GM12878 (cell line): ENCODE results near the gene NR2F1-AS1.

ENCODE experiments used
- EP300 ChIP-seq, 2 experiments: fragments of 150-350 bp in 1 of 2; IDR thresholded peaks; 2 replicates each; pipeline ENCODE4 v1.6.1; 2011 to 2012; ENCODE audit warnings: low read depth in 2 of 2, low read length in 2 of 2, borderline replicate concordance in 1 of 2, improper control_type of control experiment in 1 of 2, inconsistent platforms in 1 of 2; ENCODE audit not compliant: control insufficient read depth in 1 of 2
- EZH2 ChIP-seq: IDR thresholded peaks from 2 replicates; pipeline ENCODE4 v1.6.1; 2012; ENCODE audit warnings: low read depth, mild to moderate bottlenecking, control low read depth, inconsistent platforms, low read length, borderline replicate concordance; ENCODE audit not compliant: control insufficient read depth
- JUND ChIP-seq: IDR thresholded peaks from 2 replicates; pipeline ENCODE4 v1.6.1; 2012; ENCODE audit warnings: low read depth, mild to moderate bottlenecking, low read length, improper control_type of control experiment, moderate library complexity
- POLR2A ChIP-seq: IDR thresholded peaks from 2 replicates; pipeline ENCODE4 v1.6.1; 2011; ENCODE audit warnings: low read depth, mild to moderate bottlenecking, low read length
- POLR2AphosphoS5 ChIP-seq: IDR thresholded peaks from 2 replicates; pipeline ENCODE4 v1.6.1; 2011; ENCODE audit warnings: mild to moderate bottlenecking, low read length, inconsistent platforms
- SIN3A ChIP-seq: IDR thresholded peaks from 2 replicates; pipeline ENCODE4 v1.6.1; 2012; ENCODE audit warnings: low read depth, low read length, improper control_type of control experiment
- TCF12 ChIP-seq: IDR thresholded peaks from 2 replicates; pipeline ENCODE4 v1.6.1; 2011; ENCODE audit warnings: low read depth, mild to moderate bottlenecking, low read length
- TF ChIP-seq, protein P1 (sequence below), 3 experiments: IDR thresholded peaks in 2 of 3; conservative IDR thresholded peaks in 1 of 3; 2 replicates each; pipeline ENCODE4 v1.5.1; 2011; ENCODE audit warnings: low read depth in 3 of 3, low read length in 3 of 3, mild to moderate bottlenecking in 3 of 3, control low read depth in 2 of 3, moderate library complexity in 2 of 3, inconsistent platforms in 1 of 3, mixed read lengths in 1 of 3; ENCODE audit not compliant: control insufficient read depth in 2 of 3, insufficient read depth in 1 of 3; ENCODE audit errors: extremely low read depth in 1 of 3

DNA sequence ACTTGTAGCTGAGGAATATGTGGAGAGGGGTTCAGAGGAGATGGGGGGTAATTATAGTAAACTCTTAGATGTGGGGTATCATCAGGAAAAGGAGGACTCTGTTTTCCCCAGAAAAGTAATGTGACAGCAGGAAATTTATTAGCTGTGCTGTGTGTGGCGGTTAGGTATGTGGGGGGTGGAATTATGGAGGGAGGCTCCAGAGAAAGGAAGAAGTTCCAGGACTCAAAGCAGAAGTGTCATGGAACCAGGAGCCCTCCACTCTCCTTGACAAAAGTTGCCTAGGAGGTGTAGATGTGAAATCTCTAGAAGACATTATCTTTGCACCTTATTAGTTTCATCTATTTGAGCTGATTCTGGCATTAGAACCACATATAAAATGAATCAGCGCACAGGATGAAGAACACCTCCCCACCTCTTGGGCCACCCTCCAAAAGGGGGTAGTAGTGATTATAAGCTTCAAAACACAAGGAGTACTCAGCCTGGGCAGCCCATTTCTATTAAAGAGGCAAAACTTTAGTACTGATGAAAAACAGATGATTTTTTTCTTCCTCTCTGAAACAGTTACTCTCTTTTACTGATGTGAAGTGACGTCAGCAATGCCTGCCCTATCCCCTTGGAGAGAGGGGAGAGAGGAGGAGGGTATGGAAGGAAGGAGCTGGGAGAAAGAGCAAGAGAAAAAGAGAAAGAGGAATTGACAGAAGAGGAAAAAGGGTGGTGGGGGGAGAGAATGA lies 20.2 kb upstream of the NR2F1-AS1 start:
- TF ChIP-seq, protein P1, sequence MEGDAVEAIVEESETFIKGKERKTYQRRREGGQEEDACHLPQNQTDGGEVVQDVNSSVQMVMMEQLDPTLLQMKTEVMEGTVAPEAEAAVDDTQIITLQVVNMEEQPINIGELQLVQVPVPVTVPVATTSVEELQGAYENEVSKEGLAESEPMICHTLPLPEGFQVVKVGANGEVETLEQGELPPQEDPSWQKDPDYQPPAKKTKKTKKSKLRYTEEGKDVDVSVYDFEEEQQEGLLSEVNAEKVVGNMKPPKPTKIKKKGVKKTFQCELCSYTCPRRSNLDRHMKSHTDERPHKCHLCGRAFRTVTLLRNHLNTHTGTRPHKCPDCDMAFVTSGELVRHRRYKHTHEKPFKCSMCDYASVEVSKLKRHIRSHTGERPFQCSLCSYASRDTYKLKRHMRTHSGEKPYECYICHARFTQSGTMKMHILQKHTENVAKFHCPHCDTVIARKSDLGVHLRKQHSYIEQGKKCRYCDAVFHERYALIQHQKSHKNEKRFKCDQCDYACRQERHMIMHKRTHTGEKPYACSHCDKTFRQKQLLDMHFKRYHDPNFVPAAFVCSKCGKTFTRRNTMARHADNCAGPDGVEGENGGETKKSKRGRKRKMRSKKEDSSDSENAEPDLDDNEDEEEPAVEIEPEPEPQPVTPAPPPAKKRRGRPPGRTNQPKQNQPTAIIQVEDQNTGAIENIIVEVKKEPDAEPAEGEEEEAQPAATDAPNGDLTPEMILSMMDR (IDR thresholded peaks at IDR 0.05 in 2 of 3, conservative IDR thresholded peaks at IDR 0.05 in 1 of 3; ENCODE audit: control insufficient read depth in 2 of 3, extremely low read depth in 1 of 3, insufficient read depth in 1 of 3, low read depth in 3 of 3, low read length in 3 of 3): no peak
- TF ChIP-seq POLR2AphosphoS5: no peak
- no peak for TF ChIP-seq JUND
- TF ChIP-seq POLR2A: no peak
- no peak for TF ChIP-seq TCF12
- no peak for TF ChIP-seq EZH2
- TF ChIP-seq SIN3A: no peak
- no peak for TF ChIP-seq EP300 (IDR thresholded peaks at IDR 0.05; ENCODE audit: borderline replicate concordance in 1 of 2, control insufficient read depth in 1 of 2, low read depth in 2 of 2, low read length in 2 of 2)
